NCI-H2196 treated with DMSO at 0.1 percent for 48 hours (cell line): ENCODE measurements around the gene TYW1B.
"Not testable (repeated sequence)": the region's sequence is repeated elsewhere in the genome, so short reads cannot be mapped to it uniquely, and the experiment has no call there.

ENCODE experiments used
- DNase-seq: peaks from one replicate; lab custom pipeline; 2025; ENCODE audit not compliant: unreplicated experiment; lab: John Stamatoyannopoulos, UW

Gene TYW1B

DNA sequence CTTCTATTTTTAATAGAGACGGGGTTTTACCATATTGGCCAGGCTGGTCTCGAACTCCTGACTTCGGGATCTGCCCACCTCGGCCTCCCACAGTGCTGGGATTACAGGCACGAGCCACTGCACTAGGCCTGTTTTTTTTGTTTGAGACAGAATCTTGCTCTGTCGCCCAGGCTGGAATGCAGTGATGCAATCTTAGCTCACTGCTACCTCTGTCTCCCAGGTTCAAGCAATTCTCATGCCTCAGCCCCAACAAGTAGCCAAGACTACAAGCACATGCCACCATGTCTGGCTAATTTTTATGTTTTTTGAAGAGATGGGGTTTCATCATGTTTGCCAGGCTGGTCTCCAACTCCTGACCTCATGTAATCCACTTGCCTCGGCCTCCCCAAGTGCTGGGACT lies 73.7 kb downstream of the TYW1B start:
- DNase-seq: no peak

GRCh38 chr7:72753781-72754180 lies 74.2 kb downstream of the TYW1B start:
- DNase-seq: no peak

GRCh38 chr7:72753229-72753628 lies 74.8 kb downstream of the TYW1B start:
- not testable (repeated sequence) for DNase-seq

- DNase-seq: no peak
These were observed 76.0 kb downstream of the TYW1B start for GRCh38 chr7:72751978-72752377.

- no peak for DNase-seq
These were observed 76.6 kb downstream of the TYW1B start for GRCh38 chr7:72751378-72751777.

DNA sequence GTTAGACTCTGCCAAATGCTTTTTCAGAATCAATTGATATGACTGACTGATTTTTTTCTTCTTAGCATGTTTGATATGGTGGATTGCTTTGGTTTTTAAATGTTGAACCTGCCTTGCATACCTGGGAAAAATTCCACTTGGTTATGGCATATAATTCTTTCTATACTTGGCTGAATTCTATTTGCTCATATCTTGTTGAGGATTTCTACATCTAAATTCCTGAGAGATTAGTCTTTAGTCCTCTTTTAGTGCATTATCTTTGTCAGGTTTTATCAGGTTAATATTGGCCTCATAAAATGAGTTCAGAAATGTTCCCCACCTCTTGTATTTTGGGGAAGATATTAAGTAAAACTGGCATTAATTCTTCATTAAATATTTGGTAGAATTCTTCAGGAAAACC lies 79.4 kb downstream of the TYW1B start:
- not testable (repeated sequence) for DNase-seq

GRCh38 chr7:72744244-72744926 lies 83.6 kb downstream of the TYW1B start:
- DNase-seq: not testable (repeated sequence)

GRCh38 chr7:72743801-72744200 lies 84.2 kb downstream of the TYW1B start:
- not testable (repeated sequence) for DNase-seq

- DNase-seq: not testable (repeated sequence)
These were observed 88.3 kb downstream of the TYW1B start for GRCh38 chr7:72739716-72740115.

DNA sequence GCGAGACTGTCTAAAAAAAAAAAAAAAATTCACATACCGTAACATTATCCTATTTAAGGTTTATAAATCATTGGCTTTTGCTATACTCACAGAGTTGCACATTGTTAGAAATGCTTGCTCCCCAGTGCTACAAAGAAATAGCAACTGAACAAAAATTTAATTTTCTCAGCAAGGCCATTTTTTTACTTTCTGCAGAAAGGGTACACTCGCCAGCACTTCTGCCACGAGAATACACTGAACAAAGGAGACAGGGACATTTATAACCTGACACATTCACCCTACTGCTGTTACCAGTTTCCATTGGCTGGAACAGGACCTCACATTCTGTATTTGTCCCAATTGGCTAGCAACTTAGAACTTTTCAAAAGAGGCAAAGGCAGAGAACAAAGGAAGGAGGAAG lies 92.1 kb downstream of the TYW1B start:
- DNase-seq: not testable (repeated sequence)

- not testable (repeated sequence) for DNase-seq
These were observed 97.2 kb downstream of the TYW1B start for GRCh38 chr7:72730815-72731214.

- not testable (repeated sequence) for DNase-seq
These were observed 97.6 kb downstream of the TYW1B start for GRCh38 chr7:72730384-72730783.

DNA sequence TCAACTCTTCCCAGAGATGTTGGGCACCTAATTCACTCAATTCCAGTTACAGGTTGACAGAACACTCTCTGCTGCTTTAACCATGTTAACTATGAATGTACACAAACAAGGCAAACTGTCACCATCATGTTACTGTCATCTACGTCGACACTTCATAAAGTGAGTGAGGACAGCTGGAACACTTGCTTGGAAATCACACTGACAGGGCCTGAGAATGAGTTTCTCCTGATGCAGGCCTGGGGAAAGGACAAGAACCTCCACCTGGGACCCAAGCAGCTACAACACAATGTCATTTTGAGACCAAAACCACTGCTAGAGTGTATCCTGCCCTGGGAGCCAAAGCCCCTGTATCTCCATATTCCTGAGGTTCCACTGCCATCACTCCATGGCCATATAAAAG lies 98.9 kb downstream of the TYW1B start:
- DNase-seq: not testable (repeated sequence)

DNA sequence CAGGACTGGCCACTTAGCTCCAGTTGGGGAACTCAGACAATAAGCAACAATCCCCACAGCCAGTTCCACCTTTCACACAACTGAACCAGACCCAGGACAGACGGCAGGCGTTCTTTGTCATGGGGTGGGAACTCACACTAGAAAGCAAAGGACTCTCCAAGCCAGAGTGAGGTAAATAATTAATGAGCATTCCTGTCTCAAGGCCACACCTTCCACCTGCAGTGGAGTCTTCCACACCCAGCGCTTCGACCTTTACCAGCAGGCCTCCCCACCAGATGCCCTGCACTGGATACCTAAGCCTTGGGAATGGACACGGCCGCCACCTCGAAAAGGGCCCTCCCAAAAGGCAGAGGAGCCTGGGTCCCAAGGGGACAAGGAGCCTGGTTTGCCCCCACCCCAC lies 105.3 kb downstream of the TYW1B start:
- DNase-seq: not testable (repeated sequence)

GRCh38 chr7:72720890-72721289 lies 107.1 kb downstream of the TYW1B start:
- not testable (repeated sequence) for DNase-seq

- not testable (repeated sequence) for DNase-seq
These were observed 110.7 kb downstream of the TYW1B start for GRCh38 chr7:72717252-72717774.

GRCh38 chr7:72711927-72712326 lies 116.1 kb downstream of the TYW1B start:
- DNase-seq: not testable (repeated sequence)

DNA sequence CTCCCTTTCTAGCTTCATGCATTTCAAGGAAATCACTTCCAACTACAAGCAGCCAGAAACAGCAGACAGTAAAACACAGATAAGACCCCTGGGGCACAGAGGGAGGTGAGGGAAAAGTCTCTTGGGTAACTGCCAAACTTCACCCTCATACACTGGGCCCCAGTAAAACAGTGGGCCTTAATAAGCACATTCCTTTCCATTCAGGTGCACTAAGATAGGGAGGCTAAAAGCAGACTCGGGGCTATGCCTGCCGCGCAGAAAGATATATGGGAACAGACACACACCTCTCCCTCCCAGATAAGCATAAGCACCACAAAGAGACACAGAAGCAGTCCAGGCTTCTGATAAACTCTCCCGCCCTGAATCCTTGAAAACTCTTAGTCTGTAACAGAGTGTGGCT lies 117.0 kb downstream of the TYW1B start:
- no peak for DNase-seq

DNA sequence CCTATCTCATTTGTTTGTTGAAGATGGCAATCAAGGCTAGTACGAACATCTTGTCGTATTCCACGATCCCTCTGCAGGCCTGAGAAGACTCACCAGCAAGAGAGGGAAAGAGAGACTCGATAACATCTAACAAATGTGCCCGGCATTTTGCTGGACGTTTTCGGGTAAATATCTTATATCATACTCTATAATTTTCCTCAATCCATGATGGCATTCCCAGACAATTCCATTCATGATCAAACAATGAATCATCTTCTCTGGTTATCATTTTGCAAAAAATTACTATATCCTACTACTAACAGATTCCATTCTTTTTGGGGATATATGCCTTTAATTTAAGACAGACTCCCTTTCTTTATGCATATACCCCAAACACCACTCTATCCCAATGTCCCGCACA lies 118.1 kb downstream of the TYW1B start:
- DNase-seq: no peak

- not testable (repeated sequence) for DNase-seq
These were observed 119.5 kb downstream of the TYW1B start for GRCh38 chr7:72708371-72709050.

DNA sequence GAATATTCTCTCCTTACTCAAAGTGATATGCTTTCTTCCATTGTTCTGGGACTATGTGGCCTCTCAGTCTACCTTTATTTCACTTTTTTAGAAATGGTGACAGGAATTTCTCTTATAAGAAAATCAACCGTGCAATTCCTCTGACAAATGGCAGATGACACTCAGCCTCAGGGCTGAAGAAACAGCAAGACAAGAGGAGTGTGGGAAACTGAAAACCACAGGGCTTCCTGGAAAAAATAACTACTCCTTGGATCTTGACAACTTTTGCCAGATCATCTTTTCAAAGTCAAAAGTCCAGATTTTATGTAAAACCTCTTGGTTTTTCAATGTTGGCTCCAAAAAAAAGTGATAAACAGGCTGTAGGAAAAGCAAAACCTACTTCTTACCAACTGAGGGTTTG lies 121.5 kb downstream of the TYW1B start:
- DNase-seq: no peak

- DNase-seq: not testable (repeated sequence)
These were observed 122.3 kb downstream of the TYW1B start for GRCh38 chr7:72705693-72706092.
